ENCODE data around the gene PDCD7.
"Not testable (repeated sequence)": the region's sequence is repeated elsewhere in the genome, so short reads cannot be mapped to it uniquely, and the experiment has no call there.

Gene PDCD7, protein sequence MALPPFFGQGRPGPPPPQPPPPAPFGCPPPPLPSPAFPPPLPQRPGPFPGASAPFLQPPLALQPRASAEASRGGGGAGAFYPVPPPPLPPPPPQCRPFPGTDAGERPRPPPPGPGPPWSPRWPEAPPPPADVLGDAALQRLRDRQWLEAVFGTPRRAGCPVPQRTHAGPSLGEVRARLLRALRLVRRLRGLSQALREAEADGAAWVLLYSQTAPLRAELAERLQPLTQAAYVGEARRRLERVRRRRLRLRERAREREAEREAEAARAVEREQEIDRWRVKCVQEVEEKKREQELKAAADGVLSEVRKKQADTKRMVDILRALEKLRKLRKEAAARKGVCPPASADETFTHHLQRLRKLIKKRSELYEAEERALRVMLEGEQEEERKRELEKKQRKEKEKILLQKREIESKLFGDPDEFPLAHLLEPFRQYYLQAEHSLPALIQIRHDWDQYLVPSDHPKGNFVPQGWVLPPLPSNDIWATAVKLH

DNA sequence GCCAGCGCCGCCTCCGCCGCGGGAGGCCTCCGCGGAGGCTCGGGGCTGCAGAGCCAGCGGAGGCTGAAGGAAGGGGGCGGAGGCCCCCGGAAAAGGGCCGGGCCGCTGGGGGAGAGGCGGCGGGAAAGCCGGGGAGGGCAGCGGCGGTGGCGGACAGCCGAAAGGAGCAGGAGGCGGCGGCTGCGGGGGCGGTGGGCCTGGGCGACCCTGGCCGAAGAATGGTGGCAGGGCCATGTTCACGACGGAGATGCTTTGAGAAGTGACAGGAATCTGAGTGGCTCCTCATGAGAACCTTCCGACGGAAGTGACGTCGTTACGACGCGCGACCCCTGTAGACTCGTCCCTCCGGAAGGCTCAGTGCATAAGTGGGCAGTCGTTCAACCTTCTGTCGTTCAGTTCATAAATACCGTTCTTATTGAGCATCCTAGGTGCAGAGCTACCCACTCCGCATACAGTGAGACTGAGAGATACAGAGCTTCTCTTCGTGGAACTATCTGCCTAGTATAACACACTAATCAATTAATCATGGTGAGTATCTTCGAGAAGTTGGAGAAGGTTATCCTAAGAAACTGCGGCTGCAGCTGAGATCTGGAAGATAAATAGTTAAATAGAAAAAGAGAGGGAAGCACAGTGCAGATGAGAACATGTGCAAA, at the start of gene PDCD7:
Gene PDCD7, minus strand, starts transcription at position 261 of the 653 bp plus-strand sequence. Its CDS starts 27 bp downstream, at position 234.
- DNase-seq = peak; percentile 77 to 78

DNA sequence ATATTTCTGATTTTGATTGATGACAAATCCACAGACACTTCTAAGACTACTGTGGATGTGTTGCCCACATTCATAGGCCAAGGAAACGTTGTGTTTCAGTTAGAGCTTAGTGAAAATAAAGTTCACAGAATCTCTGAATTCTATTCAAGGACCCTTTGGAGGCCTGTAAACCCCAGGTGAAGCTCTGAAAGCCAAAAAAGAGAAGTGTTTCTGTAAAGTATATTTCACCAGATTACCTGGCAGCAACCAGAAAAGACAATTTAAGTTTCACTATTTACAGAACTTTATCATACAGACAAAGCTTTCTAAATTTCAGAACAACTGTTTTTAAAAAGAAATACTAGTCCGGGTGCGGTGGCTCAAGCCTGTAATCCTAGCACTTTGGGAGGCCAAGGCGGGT, 48.9 kb upstream of the PDCD7 start:
- DNase-seq = no peak

DNA sequence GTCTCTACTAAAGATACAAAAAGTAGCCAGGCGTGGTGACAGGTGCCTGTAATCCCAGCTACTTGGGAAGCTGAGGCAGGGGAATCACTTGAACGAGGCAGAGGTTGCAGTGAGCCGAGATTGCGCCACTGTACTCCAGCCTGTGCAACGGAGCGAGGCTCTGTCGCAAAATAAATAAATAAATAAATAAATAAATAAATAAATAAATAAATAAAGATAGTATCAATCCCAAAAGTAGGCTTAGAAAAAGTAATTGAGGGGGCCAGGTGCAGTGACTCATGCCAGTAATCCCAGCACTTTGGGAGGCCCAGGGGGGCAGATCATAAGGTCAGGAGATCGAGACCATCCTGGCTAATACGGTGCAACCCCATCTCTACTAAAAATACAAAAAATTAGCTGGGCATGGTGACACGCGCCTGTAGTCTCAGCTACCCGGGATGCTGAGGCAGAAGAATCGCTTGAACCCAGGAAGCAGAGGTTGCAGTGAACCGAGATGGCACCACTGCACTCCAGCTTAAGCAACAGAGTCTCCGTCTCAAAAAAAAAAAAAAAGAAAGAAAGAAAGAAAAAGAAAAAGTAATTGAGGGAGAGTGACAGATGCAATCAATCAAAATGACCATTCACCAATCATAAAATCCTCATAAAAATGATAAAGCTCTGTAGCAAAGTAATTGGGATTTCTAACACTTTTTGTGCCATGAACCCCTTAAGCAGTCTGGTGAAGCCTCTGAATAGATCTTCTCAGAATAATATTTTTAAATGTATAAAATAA, 48.2 kb upstream of the PDCD7 start:
- DNase-seq = not testable (repeated sequence)

DNA sequence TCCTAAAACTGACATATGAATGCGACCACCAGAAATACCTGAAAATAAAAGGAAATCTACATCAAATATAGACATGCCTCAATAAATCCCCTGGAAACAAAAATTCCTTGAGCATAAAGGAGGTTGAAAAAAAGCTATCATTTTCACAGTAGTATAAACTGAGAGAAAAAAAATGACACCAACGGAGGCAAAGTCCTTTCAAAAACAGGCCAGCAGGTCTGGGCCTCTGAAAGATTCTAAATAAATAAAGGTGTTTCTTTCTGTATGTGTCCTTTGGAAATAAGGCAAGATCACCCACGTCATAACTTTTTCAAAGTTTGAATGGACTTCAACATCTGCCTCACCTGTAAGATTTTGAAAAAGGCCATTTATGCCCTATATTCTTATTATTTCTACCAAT, 46.6 kb upstream of the PDCD7 start:
- DNase-seq = no peak

DNA sequence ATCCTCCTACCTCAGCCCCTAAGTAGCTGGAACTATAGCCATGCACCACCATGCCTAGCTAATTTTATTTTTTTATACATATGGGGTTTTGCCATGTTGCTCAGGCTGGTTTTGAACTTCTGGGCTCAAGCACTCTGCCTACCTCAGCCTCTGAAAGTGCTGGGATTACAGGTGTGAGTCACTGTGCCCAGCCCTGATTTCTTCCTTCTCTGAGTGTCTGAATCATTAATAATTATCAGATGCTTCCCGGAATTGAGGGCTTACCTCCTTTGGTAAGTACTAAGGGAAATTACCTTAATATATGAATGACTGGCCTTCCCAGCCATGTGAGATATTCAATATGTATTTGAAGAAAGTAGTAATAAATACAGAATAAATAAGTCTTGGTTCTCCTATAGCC, 44.3 kb upstream of the PDCD7 start:
- no peak for DNase-seq

DNA sequence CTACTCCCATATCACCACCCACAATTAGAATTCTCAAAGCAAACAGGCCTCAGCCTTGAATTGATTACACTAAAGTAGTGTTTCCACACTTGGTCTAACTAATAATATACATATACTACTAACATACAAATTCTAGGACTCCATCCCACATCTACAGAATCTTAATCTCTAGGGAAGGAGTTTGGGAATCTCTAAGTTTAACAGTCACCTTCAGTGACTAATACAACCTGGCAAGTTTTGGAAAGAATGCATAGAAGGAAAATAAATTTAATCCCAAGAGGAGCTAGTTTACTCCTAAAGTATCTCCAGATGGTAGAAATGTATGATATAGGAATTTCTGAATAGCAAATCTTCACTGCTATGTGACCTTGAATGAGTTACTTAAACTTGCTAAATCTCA, 42.4 kb upstream of the PDCD7 start:
- no peak for DNase-seq

DNA sequence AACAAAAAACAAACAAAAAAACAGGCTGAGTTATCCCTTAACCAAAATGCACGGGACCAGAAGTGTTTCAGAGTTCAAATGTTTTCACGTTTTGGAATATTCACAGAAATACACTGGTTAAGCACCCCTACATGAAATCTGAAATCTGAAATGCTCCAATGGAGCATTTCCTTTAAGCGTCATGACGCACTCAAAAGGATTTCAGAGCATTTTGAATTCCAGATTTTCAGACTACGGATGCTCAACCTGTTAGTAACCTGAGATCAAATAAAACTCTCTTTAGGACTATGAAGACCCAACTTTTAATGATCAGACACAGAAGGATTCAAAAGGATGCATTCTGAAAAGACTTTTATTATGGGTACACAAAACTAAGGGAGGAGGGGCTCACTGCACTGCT, 41.9 kb upstream of the PDCD7 start:
- no peak for DNase-seq

DNA sequence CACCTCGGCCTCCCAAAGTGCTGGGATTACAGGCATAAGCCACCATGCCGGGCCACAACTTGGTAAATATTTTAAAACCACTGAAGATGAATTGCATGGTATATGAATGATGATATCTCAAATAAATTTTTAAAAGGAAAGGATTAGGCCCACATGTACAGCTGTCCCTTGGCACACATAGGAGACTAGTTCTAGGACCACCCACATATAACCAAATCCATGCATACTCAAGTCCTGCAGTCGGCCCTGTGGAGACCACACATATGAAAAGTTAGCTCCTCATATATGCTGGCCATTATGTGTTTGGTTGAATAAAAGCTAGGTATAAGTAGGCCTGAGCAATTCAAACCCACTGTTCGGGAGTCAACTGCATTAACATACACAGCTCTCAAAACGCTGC, 40.9 kb upstream of the PDCD7 start:
- DNase-seq = no peak

DNA sequence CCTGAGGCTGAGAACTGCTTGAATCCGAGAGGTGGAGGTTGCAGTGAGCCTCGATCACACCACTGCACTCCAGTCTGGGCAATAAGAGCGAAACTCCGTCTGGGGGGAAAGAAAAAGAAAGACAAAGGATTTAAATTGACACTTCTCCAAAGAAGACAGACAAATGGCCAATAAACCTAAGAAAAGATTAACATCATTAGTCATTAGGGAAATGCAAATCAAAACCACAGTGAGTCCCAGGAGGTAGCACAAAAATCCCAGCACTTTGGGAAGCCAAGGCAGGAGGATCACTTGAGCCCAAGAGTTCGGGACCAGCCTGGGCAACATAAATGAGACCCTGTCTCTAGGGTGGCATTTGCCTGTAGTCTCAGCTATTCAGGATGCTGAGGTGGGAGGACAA, 38.9 kb upstream of the PDCD7 start:
- no peak for DNase-seq

DNA sequence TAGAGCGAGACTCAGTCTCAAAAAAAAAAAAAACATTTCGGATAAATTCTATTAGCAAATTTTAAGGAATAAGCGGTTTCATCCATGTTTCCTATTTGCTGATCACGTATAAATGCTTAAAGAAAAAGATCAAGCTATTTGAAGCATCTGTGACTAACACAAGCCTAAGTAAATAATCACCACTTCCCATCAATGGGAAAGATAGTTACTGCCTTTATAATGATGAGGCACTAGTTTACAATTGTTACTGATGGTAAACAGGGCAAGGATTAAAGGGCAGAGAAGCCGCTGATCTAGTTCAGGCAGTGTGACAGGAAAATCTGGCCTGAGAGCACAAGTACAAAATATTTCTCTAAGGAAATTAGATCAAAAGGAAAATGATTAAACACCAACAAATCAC, 37.8 kb upstream of the PDCD7 start:
- no peak for DNase-seq

DNA sequence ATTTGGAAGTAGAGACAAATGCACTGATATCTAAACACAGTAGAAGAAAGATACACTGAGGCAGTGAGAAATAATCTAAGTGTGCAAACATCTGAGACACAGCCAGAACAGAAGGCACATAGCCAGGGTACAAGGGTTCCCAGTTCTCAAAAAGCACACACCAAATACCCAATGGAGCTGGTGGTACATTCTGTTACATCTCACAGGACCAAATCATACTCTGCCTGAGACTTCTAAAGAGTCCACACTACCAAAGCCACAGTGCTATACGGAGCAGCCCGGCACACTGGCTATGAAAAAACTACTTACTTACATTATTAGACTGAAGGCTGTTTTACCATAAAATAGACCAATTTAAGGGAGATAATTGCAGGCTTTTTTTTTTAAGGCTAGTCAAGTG, 32.3 kb upstream of the PDCD7 start:
- no peak for DNase-seq

DNA sequence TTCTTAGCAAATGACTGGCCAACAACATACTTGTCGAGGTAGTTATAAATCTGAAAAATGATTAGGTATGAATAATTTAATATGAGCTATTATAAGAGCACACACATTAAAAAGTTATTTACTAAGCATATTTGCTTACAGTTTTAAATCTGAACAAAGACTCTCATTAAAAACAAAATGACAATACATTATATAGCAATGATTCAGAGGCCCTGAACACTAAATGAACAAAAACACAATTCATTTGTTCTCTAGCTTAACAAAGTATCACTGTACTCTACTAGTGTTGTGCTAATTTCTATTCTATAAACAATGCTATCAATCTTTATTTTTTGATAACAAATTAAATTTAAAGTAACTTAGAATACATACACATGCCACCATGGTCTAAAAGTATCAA, 30.5 kb upstream of the PDCD7 start:
- DNase-seq = no peak

DNA sequence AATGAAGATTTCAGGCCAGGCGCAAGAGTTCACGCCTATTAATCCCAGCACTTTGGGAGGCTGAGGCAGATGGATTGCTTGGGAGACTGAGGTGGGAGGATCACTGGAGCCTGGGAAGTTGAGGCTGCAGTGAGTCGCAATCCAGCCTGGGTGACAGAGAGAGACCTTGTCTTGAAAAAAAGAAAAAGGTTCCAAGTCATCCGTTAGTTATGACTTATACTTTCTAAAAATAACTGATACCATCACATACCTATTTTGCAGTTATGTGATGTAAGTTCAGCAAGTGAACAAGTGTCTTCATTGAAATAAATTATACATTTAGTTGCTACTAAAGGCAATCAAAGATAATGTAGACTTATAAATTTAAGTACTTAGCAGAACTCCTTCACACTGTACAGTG, 29.4 kb upstream of the PDCD7 start:
- DNase-seq = no peak

DNA sequence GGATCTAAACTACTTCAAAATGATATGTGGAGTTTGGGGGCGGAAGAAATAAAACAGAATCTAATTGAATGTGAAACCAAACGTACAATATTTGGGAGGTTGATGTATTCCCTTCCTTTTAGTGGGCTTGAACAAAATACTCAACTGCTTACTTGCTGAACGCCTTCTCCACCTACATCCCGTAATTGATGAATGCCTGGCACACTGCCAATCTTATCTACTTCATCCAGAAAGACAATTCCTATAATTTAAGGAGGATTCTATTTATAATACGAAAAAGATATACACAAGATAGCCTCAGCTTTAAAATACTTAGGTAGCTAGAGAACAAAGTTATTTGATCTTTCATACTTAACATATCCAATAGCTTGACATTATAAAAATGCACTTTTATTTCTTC, 23.1 kb upstream of the PDCD7 start:
- DNase-seq = no peak

DNA sequence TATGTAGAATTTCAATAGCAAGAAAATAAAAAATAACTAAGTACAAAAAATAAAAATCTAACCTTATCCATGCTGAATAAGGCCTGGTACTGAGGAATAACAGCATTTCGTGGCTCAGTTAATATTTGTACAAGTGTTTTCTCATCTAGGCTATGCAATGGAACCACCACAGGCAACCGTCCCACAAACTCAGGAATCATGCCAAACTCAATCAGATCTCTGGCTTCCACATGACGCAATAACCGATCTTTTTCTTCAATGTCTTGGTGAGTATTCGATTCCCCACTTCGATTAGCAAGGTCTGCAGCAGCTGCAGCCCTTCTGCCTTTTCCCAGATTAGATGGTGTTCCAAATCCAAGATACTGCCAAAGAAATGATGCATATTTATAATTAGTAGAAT, 21.1 kb upstream of the PDCD7 start:
- DNase-seq = no peak

DNA sequence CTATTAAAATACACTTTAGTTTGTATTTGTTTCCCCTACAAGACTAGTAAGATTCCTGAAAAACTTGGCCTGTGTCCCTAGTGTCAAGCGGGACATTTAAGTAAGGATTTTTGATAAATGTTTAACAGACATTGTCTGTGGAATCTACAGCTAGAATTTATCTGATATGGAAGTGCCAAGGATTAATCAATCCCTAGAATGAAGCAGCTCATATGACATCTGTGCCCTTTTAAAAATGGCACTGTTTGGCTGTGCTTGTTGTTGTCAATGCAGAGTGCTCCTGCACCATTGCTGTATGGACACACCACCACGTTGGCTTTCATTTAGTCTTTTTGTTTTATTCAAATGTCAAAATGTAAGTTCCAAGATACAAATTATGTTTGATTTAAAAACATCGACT, 14.3 kb upstream of the PDCD7 start:
- no peak for DNase-seq

DNA sequence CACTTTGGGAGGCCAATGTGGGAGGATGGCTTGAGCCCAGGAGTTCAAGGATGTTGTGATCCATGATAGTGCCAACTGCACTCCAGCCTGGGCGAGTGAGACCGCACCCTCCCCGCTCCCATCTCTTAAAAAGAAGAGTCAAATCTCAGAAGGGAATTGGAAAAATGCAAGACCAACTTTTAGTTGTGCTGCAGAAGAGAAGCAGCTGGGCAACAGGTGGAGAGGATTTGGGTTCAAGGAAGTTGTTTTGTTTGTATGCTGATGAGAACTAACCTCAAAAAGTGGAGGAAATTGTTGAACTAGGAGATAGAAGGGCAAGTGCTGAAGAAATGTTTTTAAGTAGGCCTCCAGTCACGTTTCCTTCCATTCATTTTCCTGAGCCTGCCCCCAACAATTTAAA, 12.8 kb upstream of the PDCD7 start:
- no peak for DNase-seq

DNA sequence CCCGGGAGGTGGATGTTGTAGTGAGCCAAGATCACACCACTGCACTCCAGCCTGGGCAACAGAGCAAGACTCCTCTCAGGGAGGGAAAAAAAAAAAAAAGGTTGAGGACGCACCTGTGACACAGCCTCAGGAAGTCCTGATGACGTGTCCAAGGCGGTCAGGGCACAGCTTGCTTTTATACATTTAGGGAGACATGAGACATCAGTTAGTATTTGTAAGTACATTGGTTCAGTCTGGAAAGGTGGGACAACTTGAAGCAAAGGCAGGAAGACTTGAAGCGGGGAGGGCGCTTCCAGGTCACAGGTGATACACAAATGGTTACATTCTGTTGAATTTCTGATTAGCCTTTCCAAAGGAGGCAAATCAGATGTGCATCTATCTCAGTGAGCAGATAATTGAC, 5.0 kb upstream of the PDCD7 start:
- DNase-seq = not testable (repeated sequence)

DNA sequence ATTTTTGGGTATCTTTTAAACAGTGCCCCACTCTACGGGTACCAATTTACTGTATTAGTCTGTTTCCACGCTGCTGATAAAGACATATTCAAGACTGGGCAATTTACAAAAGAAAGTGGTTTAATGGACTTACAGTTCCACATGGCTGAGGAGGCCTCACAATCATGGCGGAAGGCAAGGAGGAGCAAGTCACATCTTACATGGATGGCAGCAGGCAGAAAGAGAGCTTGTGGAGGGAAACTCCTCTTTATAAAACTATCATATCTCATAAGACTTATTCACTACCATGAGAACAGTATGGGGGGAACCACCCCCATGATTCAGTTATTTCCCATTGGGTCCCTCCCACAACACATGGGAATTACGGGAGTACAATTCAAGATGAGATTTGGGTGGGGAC, 4.3 kb upstream of the PDCD7 start:
- not testable (repeated sequence) for DNase-seq

DNA sequence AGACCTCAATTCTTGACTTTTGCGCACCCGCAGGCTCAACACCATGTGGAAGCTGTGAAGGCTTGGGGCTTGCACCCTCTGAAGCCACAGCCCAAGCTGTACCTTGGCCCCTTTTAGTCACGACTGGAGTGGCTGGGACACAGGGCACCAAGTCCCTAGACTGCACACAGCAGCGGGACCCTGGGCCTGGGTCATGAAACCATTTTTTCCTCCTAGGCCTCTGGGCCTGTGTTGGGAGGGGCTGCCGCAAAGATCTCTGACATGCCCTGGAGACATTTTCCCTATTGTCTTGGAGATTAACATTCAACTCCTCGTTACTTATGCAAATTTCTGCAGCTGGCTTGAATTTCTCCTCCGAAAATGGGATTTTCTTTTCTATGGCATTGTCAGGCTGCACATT, 3.5 kb upstream of the PDCD7 start:
- not testable (repeated sequence) for DNase-seq

DNA sequence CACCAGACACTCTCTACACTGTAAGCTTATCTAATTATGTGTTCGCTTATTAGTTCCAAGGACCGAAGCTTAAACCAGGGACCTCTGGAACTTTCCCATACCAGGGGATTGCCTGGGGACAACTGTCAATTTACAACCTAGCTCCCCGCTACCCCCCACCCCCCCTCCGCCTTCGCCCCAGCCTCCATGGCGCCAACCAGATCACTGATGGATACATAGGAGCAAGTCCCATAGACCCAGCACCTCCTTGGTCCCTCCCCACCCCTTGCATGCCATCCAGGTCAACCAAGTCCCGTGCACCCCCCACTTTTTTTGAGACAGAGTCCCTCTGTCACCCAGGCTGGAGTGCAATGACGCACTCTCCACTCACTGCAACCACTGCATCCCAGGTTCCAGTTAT, 930 bp upstream of the PDCD7 start:
- no peak for DNase-seq

DNA sequence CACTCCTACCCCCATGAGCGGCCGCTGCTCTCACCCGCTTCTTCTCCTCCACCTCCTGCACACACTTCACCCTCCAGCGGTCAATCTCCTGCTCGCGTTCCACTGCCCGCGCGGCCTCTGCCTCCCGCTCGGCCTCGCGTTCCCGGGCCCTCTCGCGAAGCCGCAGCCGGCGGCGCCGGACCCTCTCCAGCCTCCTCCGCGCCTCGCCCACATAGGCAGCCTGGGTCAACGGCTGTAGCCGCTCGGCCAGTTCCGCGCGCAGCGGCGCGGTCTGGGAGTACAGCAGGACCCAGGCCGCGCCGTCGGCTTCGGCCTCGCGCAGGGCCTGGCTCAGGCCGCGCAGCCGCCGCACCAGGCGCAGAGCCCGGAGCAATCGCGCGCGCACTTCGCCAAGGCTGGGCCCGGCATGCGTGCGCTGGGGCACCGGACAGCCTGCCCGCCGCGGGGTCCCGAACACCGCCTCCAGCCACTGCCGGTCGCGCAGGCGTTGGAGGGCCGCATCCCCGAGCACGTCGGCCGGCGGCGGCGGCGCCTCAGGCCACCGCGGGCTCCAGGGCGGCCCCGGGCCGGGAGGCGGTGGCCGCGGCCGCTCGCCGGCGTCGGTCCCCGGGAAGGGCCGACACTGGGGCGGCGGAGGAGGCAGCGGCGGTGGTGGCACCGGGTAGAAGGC, 595 bp downstream of the PDCD7 start:
- DNase-seq = peak in 1 of 2 donors; percentile 12

DNA sequence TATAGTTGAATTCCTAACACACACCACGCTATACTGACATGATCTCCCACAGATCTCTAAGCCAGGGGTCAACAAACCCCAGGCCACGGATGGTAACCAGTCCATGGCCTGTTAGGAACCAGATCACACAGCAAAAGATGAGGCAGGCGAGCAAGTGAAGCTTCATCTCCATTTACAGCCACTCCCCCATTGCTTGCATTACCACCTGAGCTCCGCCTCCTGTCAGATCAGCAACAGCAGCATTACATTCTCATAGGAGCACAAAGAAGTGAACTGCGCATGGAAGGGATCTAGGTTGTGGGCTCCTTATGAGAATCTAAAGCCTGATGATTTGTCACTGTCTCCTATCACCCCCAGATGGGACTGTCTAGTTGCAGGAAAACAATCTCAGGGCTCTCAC, 2.7 kb downstream of the PDCD7 start:
- DNase-seq = no peak
